SK-N-SH treated with all-trans-retinoic acid at 6 μM for 48 hours (cell line): ENCODE measurements around the gene SOX30.

Experiments used
- ATAC-seq: fragments of 200-7000 bp; cut with Tn5 transposase; 3 replicates; pipeline ENCODE4 v1.9.1; 2020; ENCODE audit warnings: mild to moderate bottlenecking, moderate library complexity
- ESRRG ChIP-seq: fragments of 250-450 bp; sonication (Bioruptor Pico); IDR thresholded peaks from 2 replicates; pipeline ENCODE4 v1.6.1; 2021; ENCODE audit warnings: mild to moderate bottlenecking
- GLIS3 ChIP-seq: fragments of 250-450 bp; sonication (Bioruptor Pico); IDR thresholded peaks from 2 replicates; pipeline ENCODE4 v1.5.0; 2020; ENCODE audit warnings: mild to moderate bottlenecking, moderate library complexity
- ISL1 ChIP-seq: fragments of 250-450 bp; sonication (Bioruptor Pico); IDR thresholded peaks from 2 replicates; pipeline ENCODE4 v2.1.2; 2022; ENCODE audit warnings: mild to moderate bottlenecking, moderate library complexity
- PPARA ChIP-seq: fragments of 250-450 bp; sonication (Bioruptor Pico); IDR thresholded peaks from 2 replicates; pipeline ENCODE4 v1.5.0; 2020; ENCODE audit warnings: mild to moderate bottlenecking, borderline replicate concordance
- RARB ChIP-seq: fragments of 250-450 bp; sonication (Bioruptor Pico); IDR thresholded peaks from 2 replicates; pipeline ENCODE4 v1.8.0; 2021; ENCODE audit warnings: mild to moderate bottlenecking, moderate library complexity
- SNAI2 ChIP-seq: fragments of 250-450 bp; sonication (Bioruptor Pico); IDR thresholded peaks from 2 replicates; pipeline ENCODE4 v1.5.0; 2020; ENCODE audit warnings: mild to moderate bottlenecking, moderate library complexity
- TOX ChIP-seq: fragments of 250-450 bp; sonication (Bioruptor Pico); IDR thresholded peaks from 2 replicates; pipeline ENCODE4 v1.8.0; 2021; ENCODE audit warnings: mild to moderate bottlenecking, moderate library complexity, borderline replicate concordance
- ZC3H10 ChIP-seq: fragments of 250-450 bp; sonication (Bioruptor Pico); IDR thresholded peaks from 2 replicates; pipeline ENCODE4 v1.5.1; 2021; ENCODE audit warnings: mild to moderate bottlenecking, moderate library complexity
- ZFP3 ChIP-seq: fragments of 250-450 bp; sonication (Bioruptor Pico); IDR thresholded peaks from 2 replicates; pipeline ENCODE4 v1.5.0; 2020; ENCODE audit warnings: mild to moderate bottlenecking, moderate library complexity
- ZFP30 ChIP-seq: fragments of 450-650 bp; formaldehyde crosslinking; IDR thresholded peaks from 2 replicates; pipeline ENCODE4 v1.5.0; 2022; ENCODE audit warnings: mild to moderate bottlenecking, moderate library complexity
- ZNF565 ChIP-seq: fragments of 450-650 bp; formaldehyde crosslinking; conservative IDR thresholded peaks from 2 replicates; pipeline ENCODE4 v1.5.0; 2020; ENCODE audit warnings: low read depth, mild to moderate bottlenecking, moderate library complexity
- ZNF70 ChIP-seq: fragments of 450-650 bp; formaldehyde crosslinking; IDR thresholded peaks from 2 replicates; pipeline ENCODE4 v1.5.0; 2020; ENCODE audit warnings: mild to moderate bottlenecking, moderate library complexity
- TF ChIP-seq, protein P1 (sequence below): fragments of 250-450 bp; sonication (Bioruptor Pico); IDR thresholded peaks from 2 replicates; pipeline ENCODE4 v1.8.0; 2020; ENCODE audit warnings: mild to moderate bottlenecking, moderate library complexity, borderline replicate concordance
- TF ChIP-seq, protein P2 (sequence below): fragments of 250-450 bp; sonication (Bioruptor Pico); IDR thresholded peaks from 2 replicates; pipeline ENCODE4 v1.5.0; 2020; ENCODE audit warnings: mild to moderate bottlenecking, moderate library complexity
- TF ChIP-seq, protein P3 (sequence below): fragments of 250-450 bp; sonication (Bioruptor Pico); IDR thresholded peaks from 2 replicates; pipeline ENCODE4 v1.8.0; 2021; ENCODE audit warnings: low read depth, mild to moderate bottlenecking, moderate library complexity, borderline replicate concordance
- TF ChIP-seq, protein P4 (sequence below): fragments of 250-450 bp; sonication (Bioruptor Pico); IDR thresholded peaks from 2 replicates; pipeline ENCODE4 v1.5.1; 2020; ENCODE audit warnings: low read depth, mild to moderate bottlenecking, moderate library complexity

SOX30 gene

DNA sequence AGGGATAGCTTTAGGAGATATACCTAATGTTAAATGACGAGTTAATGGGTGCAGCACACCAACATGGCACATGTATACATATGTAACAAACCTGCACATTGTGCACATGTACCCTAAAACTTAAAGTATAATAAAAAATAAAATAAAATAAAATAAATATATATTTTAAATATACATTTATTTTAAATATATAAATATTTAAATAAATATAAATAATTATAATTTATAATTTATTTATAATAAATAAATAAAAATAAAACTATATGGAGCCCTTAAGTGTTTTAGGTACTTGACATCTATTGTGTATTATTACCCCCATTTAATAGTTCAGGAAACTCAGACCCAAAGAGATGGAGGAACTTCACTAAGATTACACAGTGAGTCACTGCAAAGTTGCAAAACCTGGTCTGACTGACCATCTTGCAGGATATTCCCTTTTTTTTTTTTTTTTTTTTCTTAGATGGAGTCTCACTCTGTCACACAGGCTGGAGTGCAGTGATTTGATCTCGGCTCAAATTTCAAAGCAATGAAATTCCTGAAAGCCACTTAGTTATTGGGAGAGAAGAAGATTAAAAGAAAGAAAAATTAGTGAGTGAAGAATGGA is 13.3 kb upstream of the SOX30 start (continued):
- TF ChIP-seq, protein P1, sequence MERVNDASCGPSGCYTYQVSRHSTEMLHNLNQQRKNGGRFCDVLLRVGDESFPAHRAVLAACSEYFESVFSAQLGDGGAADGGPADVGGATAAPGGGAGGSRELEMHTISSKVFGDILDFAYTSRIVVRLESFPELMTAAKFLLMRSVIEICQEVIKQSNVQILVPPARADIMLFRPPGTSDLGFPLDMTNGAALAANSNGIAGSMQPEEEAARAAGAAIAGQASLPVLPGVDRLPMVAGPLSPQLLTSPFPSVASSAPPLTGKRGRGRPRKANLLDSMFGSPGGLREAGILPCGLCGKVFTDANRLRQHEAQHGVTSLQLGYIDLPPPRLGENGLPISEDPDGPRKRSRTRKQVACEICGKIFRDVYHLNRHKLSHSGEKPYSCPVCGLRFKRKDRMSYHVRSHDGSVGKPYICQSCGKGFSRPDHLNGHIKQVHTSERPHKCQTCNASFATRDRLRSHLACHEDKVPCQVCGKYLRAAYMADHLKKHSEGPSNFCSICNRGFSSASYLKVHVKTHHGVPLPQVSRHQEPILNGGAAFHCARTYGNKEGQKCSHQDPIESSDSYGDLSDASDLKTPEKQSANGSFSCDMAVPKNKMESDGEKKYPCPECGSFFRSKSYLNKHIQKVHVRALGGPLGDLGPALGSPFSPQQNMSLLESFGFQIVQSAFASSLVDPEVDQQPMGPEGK (CRISPR knock-in tag) = no peak
- TF ChIP-seq TOX (CRISPR knock-in tag) = no peak

DNA sequence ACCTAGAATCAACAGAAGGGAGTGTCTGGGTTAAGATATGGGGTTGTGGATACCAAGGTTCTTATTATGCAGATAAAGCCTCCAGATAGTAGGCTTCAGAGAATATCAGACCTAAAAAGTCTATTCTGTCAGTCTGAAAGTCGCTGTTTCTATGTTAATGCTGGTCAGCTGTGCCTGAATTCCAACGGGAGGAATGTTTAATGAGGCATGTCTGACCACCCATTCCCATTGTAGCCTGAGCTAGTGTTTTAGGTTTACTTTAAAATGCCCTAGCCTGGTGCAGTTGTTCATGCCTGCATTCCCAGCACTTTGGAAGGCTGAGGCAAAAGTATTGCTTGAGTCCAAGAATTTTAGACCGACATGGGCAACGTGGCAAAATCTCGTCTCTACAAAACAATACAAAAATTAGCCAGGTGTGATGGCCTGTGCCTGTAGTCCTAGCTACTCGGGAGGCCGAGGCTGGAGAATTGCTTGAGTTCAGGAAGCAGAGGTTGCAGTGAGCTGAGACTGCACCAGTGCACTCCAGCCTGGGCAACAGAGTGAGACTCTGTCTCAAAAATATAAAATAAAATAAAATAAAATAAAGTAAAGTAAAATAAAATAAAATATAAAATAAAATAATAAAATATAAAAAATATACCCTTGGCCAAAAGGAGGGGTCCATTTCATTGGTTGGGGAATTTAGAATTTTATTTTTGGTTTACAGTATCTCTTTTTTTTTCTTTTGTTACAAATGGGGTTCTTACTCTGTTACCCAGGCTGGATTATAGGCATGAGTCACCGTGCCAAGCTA is 7.8 kb upstream of the SOX30 start:
- TF ChIP-seq SNAI2 = no peak
- TF ChIP-seq, protein P2, sequence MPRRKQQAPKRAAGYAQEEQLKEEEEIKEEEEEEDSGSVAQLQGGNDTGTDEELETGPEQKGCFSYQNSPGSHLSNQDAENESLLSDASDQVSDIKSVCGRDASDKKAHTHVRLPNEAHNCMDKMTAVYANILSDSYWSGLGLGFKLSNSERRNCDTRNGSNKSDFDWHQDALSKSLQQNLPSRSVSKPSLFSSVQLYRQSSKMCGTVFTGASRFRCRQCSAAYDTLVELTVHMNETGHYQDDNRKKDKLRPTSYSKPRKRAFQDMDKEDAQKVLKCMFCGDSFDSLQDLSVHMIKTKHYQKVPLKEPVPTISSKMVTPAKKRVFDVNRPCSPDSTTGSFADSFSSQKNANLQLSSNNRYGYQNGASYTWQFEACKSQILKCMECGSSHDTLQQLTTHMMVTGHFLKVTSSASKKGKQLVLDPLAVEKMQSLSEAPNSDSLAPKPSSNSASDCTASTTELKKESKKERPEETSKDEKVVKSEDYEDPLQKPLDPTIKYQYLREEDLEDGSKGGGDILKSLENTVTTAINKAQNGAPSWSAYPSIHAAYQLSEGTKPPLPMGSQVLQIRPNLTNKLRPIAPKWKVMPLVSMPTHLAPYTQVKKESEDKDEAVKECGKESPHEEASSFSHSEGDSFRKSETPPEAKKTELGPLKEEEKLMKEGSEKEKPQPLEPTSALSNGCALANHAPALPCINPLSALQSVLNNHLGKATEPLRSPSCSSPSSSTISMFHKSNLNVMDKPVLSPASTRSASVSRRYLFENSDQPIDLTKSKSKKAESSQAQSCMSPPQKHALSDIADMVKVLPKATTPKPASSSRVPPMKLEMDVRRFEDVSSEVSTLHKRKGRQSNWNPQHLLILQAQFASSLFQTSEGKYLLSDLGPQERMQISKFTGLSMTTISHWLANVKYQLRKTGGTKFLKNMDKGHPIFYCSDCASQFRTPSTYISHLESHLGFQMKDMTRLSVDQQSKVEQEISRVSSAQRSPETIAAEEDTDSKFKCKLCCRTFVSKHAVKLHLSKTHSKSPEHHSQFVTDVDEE (CRISPR knock-in tag) = no peak
- TF ChIP-seq, protein P3, sequence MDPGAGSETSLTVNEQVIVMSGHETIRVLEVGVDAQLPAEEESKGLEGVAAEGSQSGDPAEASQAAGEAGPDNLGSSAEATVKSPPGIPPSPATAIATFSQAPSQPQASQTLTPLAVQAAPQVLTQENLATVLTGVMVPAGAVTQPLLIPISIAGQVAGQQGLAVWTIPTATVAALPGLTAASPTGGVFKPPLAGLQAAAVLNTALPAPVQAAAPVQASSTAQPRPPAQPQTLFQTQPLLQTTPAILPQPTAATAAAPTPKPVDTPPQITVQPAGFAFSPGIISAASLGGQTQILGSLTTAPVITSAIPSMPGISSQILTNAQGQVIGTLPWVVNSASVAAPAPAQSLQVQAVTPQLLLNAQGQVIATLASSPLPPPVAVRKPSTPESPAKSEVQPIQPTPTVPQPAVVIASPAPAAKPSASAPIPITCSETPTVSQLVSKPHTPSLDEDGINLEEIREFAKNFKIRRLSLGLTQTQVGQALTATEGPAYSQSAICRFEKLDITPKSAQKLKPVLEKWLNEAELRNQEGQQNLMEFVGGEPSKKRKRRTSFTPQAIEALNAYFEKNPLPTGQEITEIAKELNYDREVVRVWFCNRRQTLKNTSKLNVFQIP (CRISPR knock-in tag) = no peak
- no peak for TF ChIP-seq ZFP30 (CRISPR knock-in tag)
- no peak for TF ChIP-seq ZFP3 (CRISPR knock-in tag)
- no peak for TF ChIP-seq GLIS3 (CRISPR knock-in tag)
- TF ChIP-seq ZC3H10 (CRISPR knock-in tag) = no peak
- no peak for ATAC-seq

DNA sequence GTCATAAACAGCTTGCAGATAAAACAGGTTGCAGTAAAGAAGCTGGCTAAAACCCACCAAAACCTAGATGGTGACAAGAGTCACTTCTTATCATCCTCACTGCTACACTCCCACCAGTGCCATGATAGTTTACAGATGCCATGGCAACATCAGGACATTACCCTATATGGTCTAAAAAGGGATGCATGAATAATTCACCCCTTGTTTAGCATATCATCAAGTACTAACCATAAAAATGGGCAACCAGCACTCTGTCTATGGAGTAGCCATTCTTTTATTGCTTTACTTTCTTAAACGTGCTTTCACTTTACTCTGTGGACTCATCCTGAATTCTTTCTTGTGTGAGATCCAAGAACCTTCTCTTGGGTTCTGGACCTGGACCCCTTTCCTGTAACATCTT is 6.7 kb upstream of the SOX30 start:
- no peak for ATAC-seq
- no peak for TF ChIP-seq TOX (CRISPR knock-in tag)
- no peak for TF ChIP-seq ZNF70 (CRISPR knock-in tag)
- TF ChIP-seq, protein P1 (CRISPR knock-in tag) = no peak
- no peak for TF ChIP-seq PPARA (CRISPR knock-in tag)

DNA sequence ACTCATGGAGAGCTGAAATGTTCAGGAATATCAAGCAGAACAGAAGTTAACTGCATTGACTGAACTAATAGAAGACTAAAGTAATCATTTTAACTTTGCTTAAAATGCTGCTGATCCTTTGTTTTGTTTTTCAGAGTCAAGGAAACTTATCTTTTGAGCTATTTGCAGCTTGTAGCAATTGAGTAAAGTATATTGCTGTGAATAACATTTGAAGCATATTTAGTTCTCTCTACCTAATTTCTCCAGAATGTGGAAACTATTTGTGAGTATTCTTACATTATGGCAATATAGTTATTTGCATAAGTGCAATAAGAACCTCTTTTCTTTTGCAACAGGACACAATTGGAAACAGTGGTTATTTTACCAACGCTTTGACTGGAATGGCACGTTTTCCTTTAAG is 5.3 kb upstream of the SOX30 start:
- TF ChIP-seq ISL1 (no peak), SNAI2 (no peak), ZNF565 (CRISPR knock-in tag) (no peak), RARB (CRISPR knock-in tag) (no peak), TOX (CRISPR knock-in tag) (no peak), ESRRG (CRISPR knock-in tag) (no peak), ZNF70 (CRISPR knock-in tag) (no peak), GLIS3 (CRISPR knock-in tag) (no peak), ZC3H10 (CRISPR knock-in tag) (no peak), PPARA (CRISPR knock-in tag) (no peak)
- TF ChIP-seq, protein P4, sequence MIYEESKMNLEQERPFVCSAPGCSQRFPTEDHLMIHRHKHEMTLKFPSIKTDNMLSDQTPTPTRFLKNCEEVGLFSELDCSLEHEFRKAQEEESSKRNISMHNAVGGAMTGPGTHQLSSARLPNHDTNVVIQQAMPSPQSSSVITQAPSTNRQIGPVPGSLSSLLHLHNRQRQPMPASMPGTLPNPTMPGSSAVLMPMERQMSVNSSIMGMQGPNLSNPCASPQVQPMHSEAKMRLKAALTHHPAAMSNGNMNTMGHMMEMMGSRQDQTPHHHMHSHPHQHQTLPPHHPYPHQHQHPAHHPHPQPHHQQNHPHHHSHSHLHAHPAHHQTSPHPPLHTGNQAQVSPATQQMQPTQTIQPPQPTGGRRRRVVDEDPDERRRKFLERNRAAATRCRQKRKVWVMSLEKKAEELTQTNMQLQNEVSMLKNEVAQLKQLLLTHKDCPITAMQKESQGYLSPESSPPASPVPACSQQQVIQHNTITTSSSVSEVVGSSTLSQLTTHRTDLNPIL (CRISPR knock-in tag) = no peak
- TF ChIP-seq, protein P1 (CRISPR knock-in tag) = no peak
- no peak for ATAC-seq
